ENCODE results near the gene PRDM4.

- TF ChIP-seq, protein P1, sequence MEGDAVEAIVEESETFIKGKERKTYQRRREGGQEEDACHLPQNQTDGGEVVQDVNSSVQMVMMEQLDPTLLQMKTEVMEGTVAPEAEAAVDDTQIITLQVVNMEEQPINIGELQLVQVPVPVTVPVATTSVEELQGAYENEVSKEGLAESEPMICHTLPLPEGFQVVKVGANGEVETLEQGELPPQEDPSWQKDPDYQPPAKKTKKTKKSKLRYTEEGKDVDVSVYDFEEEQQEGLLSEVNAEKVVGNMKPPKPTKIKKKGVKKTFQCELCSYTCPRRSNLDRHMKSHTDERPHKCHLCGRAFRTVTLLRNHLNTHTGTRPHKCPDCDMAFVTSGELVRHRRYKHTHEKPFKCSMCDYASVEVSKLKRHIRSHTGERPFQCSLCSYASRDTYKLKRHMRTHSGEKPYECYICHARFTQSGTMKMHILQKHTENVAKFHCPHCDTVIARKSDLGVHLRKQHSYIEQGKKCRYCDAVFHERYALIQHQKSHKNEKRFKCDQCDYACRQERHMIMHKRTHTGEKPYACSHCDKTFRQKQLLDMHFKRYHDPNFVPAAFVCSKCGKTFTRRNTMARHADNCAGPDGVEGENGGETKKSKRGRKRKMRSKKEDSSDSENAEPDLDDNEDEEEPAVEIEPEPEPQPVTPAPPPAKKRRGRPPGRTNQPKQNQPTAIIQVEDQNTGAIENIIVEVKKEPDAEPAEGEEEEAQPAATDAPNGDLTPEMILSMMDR (IDR thresholded peaks at IDR 0.05) = no peak
- TF ChIP-seq CREB1 (CRISPR knock-in tag; IDR thresholded peaks at IDR 0.05) = no peak
- TF ChIP-seq ESRRA (CRISPR knock-in tag; IDR thresholded peaks at IDR 0.05; ENCODE audit: borderline replicate concordance) = no peak
- TF ChIP-seq, protein P2, sequence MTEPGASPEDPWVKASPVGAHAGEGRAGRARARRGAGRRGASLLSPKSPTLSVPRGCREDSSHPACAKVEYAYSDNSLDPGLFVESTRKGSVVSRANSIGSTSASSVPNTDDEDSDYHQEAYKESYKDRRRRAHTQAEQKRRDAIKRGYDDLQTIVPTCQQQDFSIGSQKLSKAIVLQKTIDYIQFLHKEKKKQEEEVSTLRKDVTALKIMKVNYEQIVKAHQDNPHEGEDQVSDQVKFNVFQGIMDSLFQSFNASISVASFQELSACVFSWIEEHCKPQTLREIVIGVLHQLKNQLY (CRISPR knock-in tag; IDR thresholded peaks at IDR 0.05) = no peak
- TF ChIP-seq PREB (CRISPR knock-in tag; IDR thresholded peaks at IDR 0.05; ENCODE audit: borderline replicate concordance) = no peak
- TF ChIP-seq TCF7 (CRISPR knock-in tag; IDR thresholded peaks at IDR 0.05; ENCODE audit: low read depth) = no peak
- no peak for TF ChIP-seq IRF1 (CRISPR knock-in tag; IDR thresholded peaks at IDR 0.05)
- TF ChIP-seq ETV6 (CRISPR knock-in tag; IDR thresholded peaks at IDR 0.05) = no peak
- no peak for TF ChIP-seq SP1 (CRISPR knock-in tag; conservative IDR thresholded peaks at IDR 0.05)
- no peak for TF ChIP-seq NR3C1 (CRISPR knock-in tag; conservative IDR thresholded peaks at IDR 0.05; ENCODE audit: low read depth)
- TF ChIP-seq, protein P3, sequence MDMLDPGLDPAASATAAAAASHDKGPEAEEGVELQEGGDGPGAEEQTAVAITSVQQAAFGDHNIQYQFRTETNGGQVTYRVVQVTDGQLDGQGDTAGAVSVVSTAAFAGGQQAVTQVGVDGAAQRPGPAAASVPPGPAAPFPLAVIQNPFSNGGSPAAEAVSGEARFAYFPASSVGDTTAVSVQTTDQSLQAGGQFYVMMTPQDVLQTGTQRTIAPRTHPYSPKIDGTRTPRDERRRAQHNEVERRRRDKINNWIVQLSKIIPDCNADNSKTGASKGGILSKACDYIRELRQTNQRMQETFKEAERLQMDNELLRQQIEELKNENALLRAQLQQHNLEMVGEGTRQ (CRISPR knock-in tag; IDR thresholded peaks at IDR 0.05) = no peak
- TF ChIP-seq FOXJ3 (CRISPR knock-in tag; IDR thresholded peaks at IDR 0.05; ENCODE audit: borderline replicate concordance) = no peak
- TF ChIP-seq NFE2L1 (CRISPR knock-in tag; IDR thresholded peaks at IDR 0.05) = no peak
Observed at GRCh38 chr12:107735763-107736162, 25.2 kb downstream of the PRDM4 start.
